Activated CD8-positive, alpha-beta memory T cell treated with anti-CD3 and anti-CD28 coated beads, Interleukin-2, amount 50 U/mL, for 24 hours (primary cell): ENCODE results near the gene LDHAL6A.
"Not testable (repeated sequence)": the region's sequence is repeated elsewhere in the genome, so short reads cannot be mapped to it uniquely, and the experiment has no call there.

Experiments used
- DNase-seq: peaks from one replicate; pipeline ENCODE4 v3.0.0-alpha.2; 2020; ENCODE audit errors: extremely low read depth

The LDHAL6A gene

DNA sequence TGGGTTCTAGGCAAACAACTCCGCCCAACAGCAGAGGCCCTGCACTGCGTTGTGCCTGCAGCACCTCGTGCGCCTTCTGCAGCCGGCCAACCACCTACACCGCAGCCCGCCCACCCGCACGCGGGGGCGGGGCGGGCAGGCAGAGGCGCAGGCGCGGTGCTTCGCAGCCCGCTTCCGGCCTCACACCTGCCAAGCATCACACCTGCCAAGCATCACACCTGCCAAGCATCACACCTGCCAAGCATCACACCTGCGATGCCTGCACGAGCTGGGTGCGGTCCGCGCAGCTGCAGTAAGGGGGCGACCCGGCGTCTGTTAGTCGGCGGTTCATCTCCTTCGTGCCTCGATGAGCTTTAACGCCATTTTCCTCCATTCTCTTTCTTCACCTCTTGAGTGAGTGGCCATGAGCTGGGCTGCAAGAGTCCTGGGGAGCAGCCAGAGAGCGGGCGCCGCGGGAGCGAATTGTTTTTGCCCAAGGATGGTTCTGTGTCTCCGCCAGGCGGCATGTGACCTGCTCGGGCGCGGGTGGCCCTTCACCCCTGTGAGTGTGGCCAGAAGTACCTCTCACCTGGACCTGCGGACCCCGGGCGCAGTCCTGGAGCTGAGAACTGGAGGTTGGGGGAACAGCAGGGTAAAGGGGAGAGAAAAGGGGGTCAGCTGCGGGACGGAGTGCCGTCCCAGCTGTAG lies at the start of gene LDHAL6A:
Gene LDHAL6A, plus strand, starts transcription at position 171 of the 687 bp plus-strand sequence. CDS start 825 bp downstream, outside the sequence.
- DNase-seq = no peak

DNA sequence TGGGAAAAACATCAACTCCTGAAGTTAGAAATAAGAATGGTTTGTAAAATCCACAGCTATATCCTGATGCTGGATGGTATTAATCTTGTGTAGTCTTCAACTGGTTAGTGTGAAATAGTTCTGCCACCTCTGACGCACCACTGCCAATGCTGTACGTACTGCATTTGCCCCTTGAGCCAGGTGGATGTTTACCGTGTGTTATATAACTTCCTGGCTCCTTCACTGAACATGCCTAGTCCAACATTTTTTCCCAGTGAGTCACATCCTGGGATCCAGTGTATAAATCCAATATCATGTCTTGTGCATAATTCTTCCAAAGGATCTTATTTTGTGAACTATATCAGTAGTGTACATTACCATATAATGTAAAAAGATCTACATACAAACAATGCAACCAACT lies 48.3 kb upstream of the LDHAL6A start:
- not testable (repeated sequence) for DNase-seq

GRCh38 chr11:18408558-18409291 lies 46.9 kb upstream of the LDHAL6A start:
- no peak for DNase-seq

DNA sequence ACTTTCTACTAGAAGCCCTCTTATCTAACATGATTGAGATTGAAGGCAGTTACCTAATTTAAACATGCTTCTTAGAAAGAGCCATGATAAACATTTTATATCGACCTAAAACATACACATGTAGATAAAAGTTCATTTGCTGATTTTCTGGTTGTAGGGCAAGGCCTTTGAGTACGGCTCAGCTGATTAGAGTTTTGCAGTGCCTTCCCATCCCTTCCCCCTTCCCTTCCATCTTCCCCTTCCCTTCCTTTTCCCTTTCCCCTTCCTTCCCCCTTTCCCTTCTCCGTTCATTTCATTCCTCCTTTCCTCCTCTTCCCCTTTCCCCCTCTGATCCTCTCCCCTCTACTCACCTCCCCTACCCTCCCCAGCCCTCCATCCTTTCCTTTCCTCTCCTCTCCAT lies 39.2 kb upstream of the LDHAL6A start:
- no peak for DNase-seq

- DNase-seq = no peak
Measured at GRCh38 chr11:18419040-18419439, 36.6 kb upstream of the LDHAL6A start.

- no peak for DNase-seq
Measured at GRCh38 chr11:18420067-18420466, 35.6 kb upstream of the LDHAL6A start.

DNA sequence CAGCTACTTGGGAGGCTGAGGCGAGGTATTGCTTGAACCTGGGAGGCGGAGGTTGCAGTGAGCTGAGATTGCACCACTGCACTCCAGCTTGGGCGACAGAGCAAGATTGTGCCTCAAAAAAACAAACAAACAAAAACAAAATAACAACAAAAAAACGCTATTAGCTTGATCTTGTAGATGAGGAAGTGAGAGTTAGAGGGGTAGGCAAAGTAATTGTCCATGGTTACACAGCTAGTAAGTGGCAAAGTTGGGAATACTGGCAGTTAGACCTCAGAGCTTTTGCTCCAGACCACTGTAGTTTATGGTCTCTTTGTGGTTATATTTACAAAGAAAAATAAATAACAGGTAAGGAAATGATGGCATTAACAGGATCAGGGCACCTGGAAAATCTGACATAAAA lies 28.4 kb upstream of the LDHAL6A start:
- no peak for DNase-seq

DNA sequence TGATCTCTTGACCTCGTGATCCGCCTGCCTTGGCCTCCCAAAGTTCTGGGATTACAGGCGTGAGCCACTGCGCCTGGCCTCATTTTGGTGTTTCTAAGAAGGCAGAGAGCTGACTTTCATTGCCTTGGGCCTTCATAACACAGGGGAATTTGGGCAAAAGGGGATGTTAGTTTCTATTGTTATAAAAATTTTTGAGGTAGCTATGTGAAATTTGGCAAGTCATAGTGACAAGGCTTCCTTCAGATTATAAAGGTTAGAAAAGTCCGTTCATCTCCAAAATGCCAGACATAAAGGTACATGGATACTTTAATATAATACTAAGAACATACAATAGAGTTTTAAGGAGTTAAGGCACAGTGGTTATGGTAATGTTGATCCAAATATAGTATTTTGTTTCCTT lies 26.3 kb upstream of the LDHAL6A start:
- no peak for DNase-seq

DNA sequence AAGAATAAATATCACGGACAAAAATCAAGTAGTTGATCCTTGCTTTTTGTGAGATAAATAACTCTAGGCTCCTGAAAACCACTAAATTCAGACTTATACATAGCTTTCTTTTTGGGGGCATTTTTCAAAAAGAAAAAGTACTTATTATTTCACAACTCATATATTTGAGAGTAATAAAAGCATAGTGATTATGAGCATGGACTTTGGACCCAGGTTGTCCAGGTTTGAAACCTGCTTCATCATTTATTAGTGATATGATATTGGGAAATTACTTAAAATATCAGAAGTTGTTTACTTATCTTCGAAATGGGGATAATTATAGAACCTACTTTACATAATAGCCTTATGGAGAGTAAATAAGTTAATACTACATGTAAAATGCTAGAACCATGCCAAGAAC lies 17.0 kb upstream of the LDHAL6A start:
- no peak for DNase-seq

DNA sequence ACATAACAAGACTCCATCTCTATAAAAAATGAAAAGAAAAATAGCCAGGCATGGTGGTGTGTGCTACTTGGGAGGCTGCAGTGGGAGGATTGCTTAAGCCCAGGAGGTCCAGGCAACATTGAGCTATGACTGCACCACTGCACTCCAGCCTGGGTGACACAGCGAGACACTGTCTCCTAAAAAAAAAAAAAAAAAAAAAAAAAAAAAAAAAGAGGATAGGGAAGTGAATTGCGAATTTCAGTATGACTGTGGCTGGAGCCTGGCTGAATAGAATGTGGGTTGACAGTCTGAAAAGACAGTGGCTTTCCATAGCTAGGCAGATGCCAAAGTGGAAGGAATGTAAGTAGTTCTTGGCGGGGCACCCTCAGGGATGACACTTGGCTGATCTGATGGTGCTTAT lies 6.4 kb upstream of the LDHAL6A start:
- DNase-seq = no peak

- DNase-seq = no peak
Measured at GRCh38 chr11:18452927-18453326, 2.7 kb upstream of the LDHAL6A start.

- DNase-seq = no peak
Measured at GRCh38 chr11:18457450-18457849, 1.8 kb downstream of the LDHAL6A start.

DNA sequence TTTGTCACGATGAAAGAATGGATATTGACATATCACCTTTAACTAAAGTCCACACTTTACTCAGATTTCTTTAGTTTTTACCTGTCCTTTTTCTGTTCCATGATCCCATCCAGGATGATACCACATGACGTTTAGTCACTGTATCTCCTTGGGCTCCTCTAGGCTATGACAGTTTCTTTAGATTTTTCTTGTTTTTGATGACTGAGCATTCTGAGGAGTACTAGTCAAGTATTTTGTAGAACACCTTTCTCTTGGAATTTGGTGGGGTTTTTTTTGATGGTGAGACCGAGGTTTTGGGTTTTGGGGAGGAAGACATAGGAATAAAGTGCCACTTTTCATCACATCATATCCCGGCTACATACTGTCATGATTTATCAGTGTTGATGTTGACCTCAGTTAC lies 4.0 kb downstream of the LDHAL6A start:
- no peak for DNase-seq

DNA sequence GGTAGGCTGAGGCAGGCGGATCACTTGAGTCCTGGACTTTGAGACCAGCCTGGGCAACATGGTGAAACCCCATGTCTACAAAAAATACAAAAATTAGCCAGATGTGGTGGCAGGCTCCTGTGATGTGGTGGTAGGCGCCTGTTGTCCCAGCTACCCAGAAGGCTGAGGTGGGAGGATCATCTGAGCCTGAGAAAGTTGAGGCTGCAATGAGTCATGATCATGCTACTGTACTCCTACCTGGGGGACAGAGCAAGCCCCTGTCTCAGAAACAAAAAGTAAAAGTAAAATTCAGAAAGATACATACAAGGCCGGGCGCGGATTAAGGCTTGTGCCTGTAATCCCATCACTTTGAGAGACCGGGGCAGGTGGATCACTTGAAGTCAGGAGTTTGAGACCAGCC lies 6.3 kb downstream of the LDHAL6A start:
- DNase-seq = no peak

- DNase-seq = no peak
Measured at GRCh38 chr11:18463439-18463838, 7.8 kb downstream of the LDHAL6A start.

DNA sequence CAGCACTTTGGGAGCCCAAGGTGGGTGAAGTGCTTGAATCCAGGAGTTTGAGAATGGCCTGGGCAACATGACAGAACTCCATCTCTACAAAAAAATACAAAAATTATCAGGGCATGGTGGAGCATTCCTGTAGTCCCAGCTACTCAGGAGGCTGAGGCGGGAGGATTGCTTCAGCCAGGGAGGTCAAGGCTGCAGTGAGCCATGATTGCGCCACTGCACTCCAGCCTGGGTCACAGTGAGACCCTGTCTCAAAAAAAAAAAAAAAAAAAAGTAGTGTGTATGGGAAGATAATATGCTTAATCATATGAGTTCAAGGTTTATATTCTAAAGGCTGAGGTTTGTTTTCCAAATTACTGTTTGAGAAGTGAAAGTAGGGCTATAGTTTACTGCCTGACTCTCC lies 10.7 kb downstream of the LDHAL6A start:
- no peak for DNase-seq

- DNase-seq = no peak
Measured at GRCh38 chr11:18468059-18468458, 12.4 kb downstream of the LDHAL6A start.

GRCh38 chr11:18468961-18469360 lies 13.3 kb downstream of the LDHAL6A start:
- DNase-seq = no peak

DNA sequence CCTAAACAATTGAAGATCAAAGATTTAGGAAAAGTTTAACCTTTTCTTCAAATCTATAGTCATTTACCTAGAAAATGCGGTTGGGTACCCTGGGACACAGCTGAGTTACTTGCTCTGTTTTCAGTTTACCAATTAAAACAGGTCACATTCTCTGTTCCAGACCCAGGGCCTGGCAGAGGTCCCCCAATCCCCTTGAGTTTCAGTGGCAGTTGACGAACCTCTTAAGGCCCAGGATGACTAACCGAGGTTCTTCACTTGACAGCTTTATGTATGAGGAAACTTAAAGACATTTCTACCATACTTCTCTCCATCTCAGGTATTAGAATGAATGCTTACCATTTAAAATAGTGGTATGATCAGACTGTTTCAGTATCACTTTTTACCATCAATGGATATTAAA lies 16.3 kb downstream of the LDHAL6A start:
- no peak for DNase-seq

DNA sequence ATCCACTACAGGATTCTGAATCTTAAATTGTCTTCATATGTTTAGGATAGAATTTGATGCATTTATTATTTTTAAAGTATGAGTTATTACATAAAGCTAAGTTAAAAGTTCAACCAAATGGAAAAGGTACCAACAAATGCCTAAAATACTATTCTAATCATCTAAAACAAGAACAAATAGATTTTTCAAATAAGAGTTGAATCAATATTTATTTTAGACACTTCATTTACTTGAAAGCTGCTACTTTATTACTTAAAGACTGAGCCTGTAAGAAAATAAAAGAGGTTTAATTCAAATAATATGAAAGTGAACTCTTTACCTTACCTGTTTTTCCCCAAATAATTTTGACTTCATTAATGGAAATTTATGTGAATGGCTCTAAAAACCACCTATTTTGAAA lies 16.9 kb downstream of the LDHAL6A start:
- no peak for DNase-seq

DNA sequence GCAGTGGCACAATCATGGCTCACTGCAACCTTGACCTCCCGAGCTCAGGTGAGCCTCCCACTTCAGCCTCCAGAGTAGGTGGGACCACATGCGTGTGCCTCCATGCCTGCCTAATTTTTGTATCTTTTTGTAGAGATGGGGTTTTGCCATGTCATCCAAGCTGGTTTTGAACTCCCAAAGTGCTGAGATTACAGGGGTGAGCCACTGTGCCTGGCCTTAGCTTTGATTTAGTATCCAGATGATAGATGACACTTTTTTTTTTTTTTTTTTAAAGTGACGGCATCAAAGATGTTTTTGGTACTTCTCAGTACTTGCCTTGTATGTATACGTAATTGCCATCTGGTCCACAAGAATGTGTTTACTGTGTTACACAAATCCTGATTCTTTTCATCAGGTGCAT lies 23.4 kb downstream of the LDHAL6A start:
- DNase-seq = no peak

DNA sequence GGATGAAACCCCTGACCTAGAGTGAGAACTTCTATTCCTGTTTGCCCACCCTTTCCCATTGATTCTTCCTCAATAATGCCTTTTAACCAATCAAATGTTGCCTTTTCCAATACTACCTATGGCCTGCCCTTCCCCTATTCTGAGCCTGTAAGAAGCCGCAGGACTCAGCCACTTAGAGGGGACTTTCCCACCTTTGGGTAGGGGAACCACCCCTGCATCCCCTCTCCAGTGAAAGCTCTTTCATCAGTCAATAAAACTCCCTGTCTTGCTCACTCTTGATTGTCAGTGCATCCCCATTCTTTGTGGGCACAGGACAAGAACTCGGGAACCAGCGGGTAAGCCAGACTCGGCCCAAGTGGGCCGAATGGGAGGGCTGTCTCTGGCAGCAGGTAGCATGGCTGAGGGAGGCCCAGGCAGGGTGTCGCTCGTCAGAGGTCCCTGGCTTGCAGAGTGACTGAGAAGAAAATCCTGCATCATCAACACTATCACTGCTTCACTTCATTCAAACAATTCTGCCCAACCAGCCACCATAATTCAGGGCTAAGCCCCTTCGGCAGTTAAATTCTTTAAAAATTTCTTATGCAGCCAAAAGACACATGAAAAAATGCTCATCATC lies 30.4 kb downstream of the LDHAL6A start:
- no peak for DNase-seq

DNA sequence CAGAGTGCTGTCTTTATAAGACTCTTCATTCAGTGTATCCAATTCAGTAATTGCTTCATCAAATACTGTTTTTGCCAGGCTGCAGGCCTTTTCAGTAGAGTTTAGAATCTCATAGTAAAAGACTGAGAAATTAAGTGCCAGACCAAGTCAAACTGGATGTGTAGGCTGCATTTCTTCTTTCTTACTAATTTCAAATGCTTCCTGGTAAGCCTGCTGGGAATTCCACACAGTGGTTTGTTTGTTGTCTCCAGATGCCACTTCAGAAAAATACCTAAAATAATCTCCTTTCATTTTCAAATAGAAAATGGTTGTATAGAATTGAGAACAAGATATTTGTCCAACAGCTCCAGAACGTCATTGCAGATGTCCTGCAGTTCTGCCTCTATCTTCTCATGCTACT lies 34.7 kb downstream of the LDHAL6A start:
- DNase-seq = no peak
